Left ventricle myocardium inferior (tissue), 1 donor: Measurements from ENCODE around the gene ROR1. TPM values are rescaled to one million over a fixed set of nuclear protein-coding genes. Genes with fewer than 3 reads are reported as not detected.

Experiments used
- DNase-seq: peaks from one replicate; pipeline ENCODE4 v3.0.0-alpha.2; 2020
- H3K27ac ChIP-seq: fragments of 200-600 bp; replicated peaks from 2 replicates; pipeline ENCODE4 v1.8.0; 2021
- H3K27me3 ChIP-seq: fragments of 200-600 bp; 2 replicates; pipeline ENCODE4 v1.8.0; 2021; ENCODE audit warnings: low read depth
- H3K36me3 ChIP-seq: fragments of 200-600 bp; 2 replicates; pipeline ENCODE4 v1.8.0; 2021
- H3K4me1 ChIP-seq: fragments of 200-600 bp; 2 replicates; pipeline ENCODE4 v1.8.0; 2021
- H3K4me3 ChIP-seq: fragments of 200-600 bp; 2 replicates; pipeline ENCODE4 v1.8.0; 2021; ENCODE audit warnings: mild to moderate bottlenecking, moderate library complexity
- H3K9me3 ChIP-seq: fragments of 200-600 bp; replicated peaks from 2 replicates; pipeline ENCODE4 v1.8.0; 2021
- intact Hi-C: fragments of 100-400 bp; cut with micrococcal nuclease; formaldehyde crosslinking; loops from one replicate; pipeline ENCODE4 v1.11.0; 2022
- total RNA-seq: library from RNA; stranded (reverse); fragmentation: NEBNext Ultra II Directional; extraction: Animal tissue kit (Norgen Biotek cat#: 25700); gene quantifications from one replicate; pipeline ENCODE4 v1.2.1, GENCODE V29; 2021
- TF ChIP-seq, protein P1 (sequence below): fragments of 200-600 bp; IDR thresholded peaks from 2 replicates; pipeline ENCODE4 v1.8.0; 2021; ENCODE audit warnings: antibody characterized with exemption, mild to moderate bottlenecking, borderline replicate concordance
- donor health status: DM: no; HTN: yes; CAD: no; lungs with severe emphysema.

Gene ROR1
- total RNA-seq, 1 donor from 2014 or later = 14.0 TPM

DNA sequence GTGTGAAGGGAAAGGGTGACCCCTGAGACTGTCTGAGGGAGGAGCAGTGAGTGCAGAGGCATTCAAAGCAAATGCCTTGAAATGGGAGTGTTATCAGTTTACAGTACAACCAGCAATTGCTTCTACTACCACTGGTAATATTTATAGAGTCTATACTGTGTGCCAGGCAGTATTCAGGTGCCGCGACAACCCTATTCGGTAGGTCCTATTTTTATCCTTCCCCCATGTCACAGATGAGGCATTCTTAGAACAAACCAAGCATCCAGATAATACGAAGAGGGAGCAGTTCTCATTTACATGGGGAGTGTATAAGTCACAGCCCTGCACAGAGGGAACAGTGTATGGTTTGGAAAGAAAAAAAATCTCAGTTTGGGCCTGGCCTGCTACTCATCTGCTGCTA lies 18.3 kb downstream of the ROR1 start:
- Histone ChIP-seq H3K27me3 (no peaks in the 10 kb centered on the region), H3K36me3 (no peaks in the 10 kb centered on the region), H3K9me3 (no peaks in the 10 kb centered on the region), H3K27ac (peak overlapping the region; percentile 48), H3K4me1 (peaks cover 94% of the 10 kb centered on the region), H3K4me3 (no peak overlapping the region)
- TF ChIP-seq, protein P1, sequence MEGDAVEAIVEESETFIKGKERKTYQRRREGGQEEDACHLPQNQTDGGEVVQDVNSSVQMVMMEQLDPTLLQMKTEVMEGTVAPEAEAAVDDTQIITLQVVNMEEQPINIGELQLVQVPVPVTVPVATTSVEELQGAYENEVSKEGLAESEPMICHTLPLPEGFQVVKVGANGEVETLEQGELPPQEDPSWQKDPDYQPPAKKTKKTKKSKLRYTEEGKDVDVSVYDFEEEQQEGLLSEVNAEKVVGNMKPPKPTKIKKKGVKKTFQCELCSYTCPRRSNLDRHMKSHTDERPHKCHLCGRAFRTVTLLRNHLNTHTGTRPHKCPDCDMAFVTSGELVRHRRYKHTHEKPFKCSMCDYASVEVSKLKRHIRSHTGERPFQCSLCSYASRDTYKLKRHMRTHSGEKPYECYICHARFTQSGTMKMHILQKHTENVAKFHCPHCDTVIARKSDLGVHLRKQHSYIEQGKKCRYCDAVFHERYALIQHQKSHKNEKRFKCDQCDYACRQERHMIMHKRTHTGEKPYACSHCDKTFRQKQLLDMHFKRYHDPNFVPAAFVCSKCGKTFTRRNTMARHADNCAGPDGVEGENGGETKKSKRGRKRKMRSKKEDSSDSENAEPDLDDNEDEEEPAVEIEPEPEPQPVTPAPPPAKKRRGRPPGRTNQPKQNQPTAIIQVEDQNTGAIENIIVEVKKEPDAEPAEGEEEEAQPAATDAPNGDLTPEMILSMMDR = no peak
- intact Hi-C loops = no loop called here
- DNase-seq = no peak

GRCh38 chr1:63793741-63794240 lies 20.0 kb downstream of the ROR1 start:
- no peak for DNase-seq
- intact Hi-C loops = no loop called here
- TF ChIP-seq, protein P1 = no peak

GRCh38 chr1:63794354-63794753 lies 20.5 kb downstream of the ROR1 start:
- intact Hi-C loops = no loop called here
- Histone ChIP-seq H3K9me3 (no peaks in the 10 kb centered on the region), H3K4me3 (no peak overlapping the region), H3K36me3 (no peaks in the 10 kb centered on the region), H3K4me1 (peaks cover 90% of the 10 kb centered on the region), H3K27ac (no peak overlapping the region), H3K27me3 (no peaks in the 10 kb centered on the region)
- TF ChIP-seq, protein P1 = no peak
- DNase-seq = no peak

More at GRCh38 chr1:63793741-63794240, 20.0 kb downstream of the ROR1 start:
- H3K9me3 ChIP-seq = no peaks in the 10 kb centered on the region
- no peak overlapping the region for H3K27ac ChIP-seq
- peaks cover 88% of the 10 kb centered on the region for H3K4me1 ChIP-seq
- H3K36me3 ChIP-seq = no peaks in the 10 kb centered on the region
- H3K4me3 ChIP-seq = no peak overlapping the region
- no peaks in the 10 kb centered on the region for H3K27me3 ChIP-seq

- no peaks in the 10 kb centered on the region for H3K36me3 ChIP-seq
- no peak for DNase-seq
- no peak overlapping the region for H3K4me3 ChIP-seq
- TF ChIP-seq, protein P1 = no peak
- H3K9me3 ChIP-seq = no peaks in the 10 kb centered on the region
- peak overlapping the region; percentile 46 for H3K27ac ChIP-seq
- H3K4me1 ChIP-seq = peaks cover 88% of the 10 kb centered on the region
- intact Hi-C loops = no loop called here
- H3K27me3 ChIP-seq = no peaks in the 10 kb centered on the region
Measured at GRCh38 chr1:63794939-63795378, 21.1 kb downstream of the ROR1 start.

DNA sequence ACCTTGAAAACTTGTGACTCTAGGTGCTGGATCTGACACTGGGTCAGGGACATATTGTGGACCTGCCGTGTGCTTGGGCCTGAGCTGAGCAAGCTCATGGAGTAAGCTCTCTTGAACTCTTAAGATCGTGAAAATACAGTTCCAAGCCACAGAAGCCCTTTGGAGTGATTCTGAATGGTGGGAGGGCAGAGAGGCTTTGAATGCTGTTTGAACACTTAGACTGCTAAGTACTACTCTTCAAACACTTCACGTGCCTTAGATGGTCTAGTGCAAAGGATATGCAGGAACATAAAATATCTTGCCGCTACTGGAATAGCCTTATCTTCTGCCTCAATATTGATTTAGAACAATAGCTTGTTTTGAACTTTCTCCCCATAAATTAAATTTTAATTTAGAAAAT lies 21.6 kb downstream of the ROR1 start:
- DNase-seq = no peak
- Histone ChIP-seq H3K36me3 (no peaks in the 10 kb centered on the region), H3K27ac (peak overlapping the region; percentile 46), H3K4me1 (peaks cover 83% of the 10 kb centered on the region), H3K27me3 (no peaks in the 10 kb centered on the region), H3K4me3 (no peak overlapping the region), H3K9me3 (no peaks in the 10 kb centered on the region)
- TF ChIP-seq, protein P1 = no peak
- intact Hi-C loops = no loop called here
